Stimulated activated CD8-positive, alpha-beta memory T cell treated with anti-CD3 and anti-CD28 coated beads, Interleukin-2, amount 100 ng/mL, for 1 hour (primary cell): ENCODE measurements around the gene RAB36.
"Not testable (repeated sequence)": the region's sequence is repeated elsewhere in the genome, so short reads cannot be mapped to it uniquely, and the experiment has no call there.

ENCODE experiments used
- DNase-seq, 2 donors: peaks; one replicate each; pipeline ENCODE4 v3.0.0-alpha.2; 2020; ENCODE audit warnings: low read depth in 2 of 2

RAB36 gene

DNA sequence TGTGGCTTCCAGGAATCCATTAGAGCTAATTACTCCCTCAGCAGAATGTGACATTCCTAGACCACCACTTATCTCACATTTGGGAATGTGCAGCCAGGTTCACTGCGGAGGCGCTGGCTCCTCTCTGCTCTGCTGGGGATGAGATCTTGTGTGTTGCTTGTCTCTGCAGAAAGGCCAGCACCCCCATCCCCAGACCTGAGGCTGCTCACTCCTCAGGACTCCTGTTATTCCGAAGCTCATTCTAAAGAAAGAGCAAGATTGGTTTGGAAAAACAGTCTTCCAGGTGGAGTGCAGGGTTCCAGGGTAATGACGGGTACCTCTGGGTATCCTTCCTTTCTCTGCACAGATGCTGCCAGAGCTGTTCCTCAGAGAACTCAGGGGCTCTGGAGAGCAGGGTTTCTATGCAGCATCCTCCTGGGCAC lies 24.3 kb upstream of the RAB36 start:
- no peak for DNase-seq

DNA sequence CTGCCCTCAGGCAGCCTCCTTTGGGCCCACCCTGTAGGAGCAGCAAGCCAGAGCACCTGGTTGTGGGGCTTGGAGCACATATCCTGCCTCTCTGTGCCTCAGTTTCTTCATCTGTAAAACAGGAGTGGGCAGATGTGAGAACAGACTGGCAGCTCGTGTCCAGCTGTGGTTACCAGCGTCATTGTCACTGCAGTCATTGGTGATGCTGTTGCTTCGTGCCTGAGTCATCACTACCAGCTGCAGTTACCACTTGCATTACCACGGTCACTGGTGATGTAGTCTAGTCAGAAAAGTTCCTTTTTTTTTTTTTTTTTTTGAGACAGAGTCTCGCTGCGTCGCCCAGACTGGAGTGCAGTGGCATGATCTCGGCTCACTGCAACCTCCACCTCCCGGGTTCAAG lies 23.9 kb upstream of the RAB36 start:
- DNase-seq, result no peak

DNA sequence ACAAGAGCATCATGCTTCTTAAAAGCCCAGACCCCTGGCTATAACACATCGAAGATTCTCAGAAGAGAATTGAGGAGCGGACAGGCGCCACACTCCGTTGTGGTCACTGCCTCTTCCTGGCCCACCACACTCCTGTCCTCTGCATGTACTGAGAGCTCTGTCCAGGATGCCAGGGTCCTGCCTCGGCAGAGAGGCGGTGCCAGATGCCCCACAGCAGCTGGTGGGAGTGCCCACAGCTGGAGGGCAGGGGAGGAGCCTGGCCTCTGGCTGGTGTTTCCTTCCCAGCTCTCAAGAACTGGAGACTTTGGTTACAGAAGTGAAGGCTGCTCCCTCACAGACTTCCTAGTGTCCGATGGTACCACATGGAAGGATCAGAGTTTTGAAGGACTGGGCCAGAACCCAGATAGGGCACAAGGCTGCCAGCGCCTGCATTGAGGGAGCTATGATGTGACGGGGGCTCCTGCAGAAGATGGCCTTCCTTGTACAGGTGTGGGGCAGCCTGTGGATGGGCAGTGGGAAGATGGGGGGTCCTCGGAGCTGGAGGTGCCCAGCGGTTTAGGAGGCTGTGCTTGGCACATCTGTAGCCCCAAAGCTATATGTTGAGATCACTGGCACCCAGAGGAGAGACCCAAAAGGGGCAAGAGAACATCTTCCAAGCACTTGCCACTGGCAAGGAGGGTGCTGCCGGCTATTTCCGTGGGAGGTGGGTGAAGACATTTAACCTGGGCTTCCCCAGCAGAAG lies 22.9 kb upstream of the RAB36 start:
- DNase-seq, result no peak

DNA sequence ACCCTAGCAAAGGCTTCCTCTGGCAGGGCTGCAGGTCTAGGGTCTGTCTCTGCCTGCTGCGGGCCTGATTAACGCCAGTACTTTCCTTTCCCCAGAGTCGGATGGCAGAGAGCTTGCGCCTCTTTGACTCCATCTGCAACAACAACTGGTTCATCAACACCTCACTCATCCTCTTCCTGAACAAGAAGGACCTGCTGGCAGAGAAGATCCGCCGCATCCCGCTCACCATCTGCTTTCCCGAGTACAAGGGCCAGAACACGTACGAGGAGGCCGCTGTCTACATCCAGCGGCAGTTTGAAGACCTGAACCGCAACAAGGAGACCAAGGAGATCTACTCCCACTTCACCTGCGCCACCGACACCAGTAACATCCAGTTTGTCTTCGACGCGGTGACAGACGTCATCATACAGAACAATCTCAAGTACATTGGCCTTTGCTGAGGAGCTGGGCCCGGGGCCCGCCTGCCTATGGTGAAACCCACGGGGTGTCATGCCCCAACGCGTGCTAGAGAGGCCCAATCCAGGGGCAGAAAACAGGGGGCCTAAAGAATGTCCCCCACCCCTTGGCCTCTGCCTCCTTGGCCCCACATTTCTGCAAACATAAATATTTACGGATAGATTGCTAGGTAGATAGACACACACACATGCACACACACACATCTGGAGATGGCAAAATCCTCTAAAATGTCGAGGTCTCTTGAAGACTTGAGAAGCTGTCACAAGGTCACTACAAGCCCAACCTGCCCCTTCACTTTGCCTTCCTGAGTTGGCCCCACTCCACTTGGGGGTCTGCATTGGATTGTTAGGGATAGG lies 22.1 kb upstream of the RAB36 start:
- no peak for DNase-seq

DNA sequence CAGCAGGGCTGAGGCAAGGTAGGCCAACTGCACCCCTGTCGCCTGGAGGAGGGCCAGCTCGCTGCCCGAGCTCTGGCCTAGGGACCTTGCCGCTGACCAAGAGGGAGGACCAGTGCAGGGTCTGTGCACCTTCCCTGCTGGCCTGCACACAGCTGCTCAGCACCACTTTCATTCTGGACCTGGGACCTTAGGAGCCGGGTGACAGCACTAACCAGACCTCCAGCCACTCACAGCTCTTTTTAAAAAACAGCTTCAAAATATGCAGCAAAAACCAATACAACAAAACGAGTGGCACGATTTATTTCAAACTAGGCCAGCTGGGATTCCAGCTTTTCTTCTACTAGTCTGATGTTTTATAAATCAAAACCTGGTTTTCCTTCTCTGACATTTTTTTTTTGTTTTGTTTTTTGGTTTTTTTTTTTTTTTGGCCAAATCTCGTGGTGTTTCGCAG lies 21.4 kb upstream of the RAB36 start:
- no peak for DNase-seq

DNA sequence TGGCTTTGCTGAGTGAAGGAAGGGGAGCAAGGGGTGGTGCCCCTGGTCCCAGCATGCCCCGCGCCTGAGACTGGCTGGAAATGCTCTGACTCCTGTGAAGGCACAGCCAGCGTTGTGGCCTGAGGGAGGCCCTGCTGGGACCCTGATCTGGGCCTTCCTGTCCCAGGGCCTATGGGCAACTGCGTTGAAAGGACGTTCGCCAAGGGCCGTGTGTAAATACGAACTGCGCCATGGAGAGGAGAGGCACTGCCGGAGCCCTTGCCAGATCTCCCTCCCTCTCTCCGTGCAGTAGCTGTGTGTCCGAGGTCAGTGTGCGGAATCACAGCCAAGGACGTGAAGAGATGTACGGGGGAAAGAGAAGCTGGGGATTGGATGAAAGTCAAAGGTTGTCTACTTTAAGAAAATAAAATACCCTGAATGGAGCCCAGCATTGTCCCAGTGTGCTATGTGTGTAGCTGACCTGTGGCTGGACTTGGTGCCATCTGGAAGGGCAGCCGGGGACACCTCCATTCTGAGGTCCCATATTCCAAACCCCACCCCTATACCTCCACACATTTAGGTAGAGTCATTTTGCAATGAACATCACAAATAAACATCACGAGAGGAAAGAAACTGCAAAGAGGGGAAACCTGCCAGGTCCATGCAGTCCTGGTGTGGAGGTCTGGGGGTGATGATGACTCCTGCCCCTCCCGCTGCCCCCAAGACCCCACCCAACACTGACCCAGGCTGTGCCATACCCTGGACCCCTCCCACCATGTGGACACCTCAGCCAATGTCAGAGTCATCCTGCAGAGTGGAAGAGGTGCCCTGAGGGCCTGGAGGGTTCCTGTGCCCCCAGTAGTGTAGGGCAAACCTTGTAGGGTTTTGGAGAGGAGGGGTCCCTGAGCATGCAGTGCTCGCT lies 20.4 kb upstream of the RAB36 start:
- no peak for DNase-seq

DNA sequence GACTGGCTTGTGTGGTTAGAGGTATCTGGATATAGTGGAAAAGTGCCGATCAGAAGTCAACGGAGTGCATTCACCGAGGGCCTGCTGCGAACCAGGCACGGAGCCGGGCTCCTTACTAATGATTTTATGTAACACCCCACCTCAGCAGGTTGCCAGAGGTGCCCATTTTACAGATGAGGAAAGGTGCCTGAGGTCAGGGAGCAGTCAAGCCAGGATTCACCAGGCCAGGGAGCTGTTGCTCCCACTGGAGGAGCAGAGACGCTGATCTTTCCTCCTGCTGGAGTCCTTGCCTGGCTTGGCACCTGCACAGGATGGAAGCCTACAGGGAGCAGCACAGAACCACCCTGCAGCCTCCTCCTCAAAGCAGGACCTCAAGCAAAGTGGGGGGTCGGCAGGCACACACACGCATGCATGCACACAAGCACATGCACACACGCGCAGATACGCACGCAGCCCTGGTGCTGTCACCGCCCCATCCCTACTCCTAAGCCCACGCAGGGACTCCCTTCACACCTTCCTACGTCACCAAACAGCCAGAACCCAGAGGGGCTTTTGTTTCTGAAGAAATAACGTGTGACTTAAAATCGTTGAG lies 19.7 kb upstream of the RAB36 start:
- DNase-seq, result no peak

DNA sequence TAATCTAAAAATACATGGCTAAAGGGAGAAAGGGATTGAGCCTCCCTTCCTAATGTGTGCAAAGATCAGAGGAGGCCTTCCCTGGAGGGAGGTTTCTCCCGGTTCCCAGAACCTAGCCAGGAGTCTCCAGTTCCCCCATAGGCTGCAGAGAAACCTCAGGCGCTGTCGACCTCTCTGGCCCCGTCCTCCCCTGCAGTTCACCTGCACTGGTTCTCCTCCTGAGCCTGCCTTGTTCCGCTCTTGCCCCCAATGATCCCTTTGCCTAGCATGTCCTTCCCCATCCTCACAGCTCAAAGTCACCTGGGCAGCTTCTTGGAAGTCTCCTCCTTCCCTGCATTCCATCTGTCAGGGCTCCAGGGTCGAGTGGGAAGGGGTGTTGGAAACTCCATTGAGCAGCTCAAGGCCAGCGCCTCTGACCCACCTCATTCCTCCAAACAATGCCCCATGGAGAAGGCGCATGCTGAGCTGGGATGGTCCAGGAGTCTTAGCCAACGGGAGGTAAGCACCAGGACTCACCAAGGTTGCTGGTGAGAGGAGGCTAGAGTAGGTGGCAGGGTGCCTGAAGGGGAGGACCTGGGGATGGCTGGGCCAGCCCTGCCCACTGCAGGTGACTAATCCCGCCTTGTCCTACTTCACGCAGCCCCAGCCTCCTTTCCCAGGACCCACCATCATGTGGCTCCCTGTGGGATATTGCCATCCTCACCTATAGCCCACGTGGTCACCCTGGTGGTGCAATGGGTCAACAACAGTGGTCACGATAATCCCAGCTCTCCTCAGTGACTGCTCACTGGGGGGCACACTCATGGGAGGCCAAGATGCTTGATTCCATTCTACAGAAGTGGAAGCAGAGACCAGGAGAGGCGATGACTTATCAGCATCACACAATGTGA lies 18.9 kb upstream of the RAB36 start:
- DNase-seq, result no peak

DNA sequence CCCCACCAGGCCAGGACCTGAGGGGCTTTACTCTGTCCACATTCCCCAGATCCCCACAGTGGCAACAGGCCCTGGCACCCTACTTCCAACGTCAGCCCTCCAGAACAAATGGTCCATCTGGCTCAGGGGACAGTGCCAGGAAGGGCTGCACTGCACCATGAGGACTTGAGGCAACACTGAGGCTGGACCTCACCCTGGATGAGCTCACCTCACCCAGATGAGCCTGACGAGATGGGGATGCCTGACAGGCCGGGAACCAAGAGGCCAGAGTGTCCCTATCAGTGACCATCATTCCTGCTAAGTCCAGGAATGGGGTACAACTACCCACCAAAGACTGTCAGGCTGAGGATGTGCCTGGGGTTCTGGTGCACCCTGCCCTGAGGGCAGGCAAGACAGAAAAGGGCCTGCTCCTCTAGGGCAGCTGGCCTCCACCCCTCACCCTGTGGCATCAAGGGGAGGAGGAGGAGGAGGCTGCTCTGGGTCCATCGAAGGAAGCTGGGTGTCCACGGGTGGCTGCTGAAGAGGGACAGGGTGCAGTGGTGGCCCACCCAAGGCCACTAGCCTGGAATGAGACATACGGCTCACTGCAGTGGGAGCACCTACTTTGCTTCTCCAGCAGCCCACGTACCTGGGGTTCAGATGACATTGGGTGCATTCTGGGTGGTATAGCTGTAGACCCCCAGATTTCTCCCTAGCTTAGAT lies 18.1 kb upstream of the RAB36 start:
- DNase-seq, result no peak

DNA sequence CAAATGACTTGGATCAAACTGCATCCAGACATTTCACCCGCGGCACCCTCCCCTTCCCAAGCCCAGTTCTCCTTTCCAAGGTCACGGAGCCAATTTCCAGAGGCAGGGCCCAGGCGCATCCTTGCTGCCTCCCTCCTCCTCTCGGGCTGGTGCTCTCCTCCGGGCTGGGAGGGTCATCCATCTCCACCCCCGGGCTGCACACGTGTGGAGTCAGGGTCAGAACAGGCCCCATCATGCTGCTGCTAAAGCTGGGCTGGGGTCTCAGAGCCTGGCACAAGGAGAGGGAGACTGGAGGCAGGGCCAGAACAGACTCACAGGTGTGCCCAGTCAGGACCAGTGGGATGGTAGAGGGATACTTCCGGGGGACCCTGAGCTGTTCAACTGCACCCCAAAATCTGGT lies 17.5 kb upstream of the RAB36 start:
- no peak for DNase-seq

DNA sequence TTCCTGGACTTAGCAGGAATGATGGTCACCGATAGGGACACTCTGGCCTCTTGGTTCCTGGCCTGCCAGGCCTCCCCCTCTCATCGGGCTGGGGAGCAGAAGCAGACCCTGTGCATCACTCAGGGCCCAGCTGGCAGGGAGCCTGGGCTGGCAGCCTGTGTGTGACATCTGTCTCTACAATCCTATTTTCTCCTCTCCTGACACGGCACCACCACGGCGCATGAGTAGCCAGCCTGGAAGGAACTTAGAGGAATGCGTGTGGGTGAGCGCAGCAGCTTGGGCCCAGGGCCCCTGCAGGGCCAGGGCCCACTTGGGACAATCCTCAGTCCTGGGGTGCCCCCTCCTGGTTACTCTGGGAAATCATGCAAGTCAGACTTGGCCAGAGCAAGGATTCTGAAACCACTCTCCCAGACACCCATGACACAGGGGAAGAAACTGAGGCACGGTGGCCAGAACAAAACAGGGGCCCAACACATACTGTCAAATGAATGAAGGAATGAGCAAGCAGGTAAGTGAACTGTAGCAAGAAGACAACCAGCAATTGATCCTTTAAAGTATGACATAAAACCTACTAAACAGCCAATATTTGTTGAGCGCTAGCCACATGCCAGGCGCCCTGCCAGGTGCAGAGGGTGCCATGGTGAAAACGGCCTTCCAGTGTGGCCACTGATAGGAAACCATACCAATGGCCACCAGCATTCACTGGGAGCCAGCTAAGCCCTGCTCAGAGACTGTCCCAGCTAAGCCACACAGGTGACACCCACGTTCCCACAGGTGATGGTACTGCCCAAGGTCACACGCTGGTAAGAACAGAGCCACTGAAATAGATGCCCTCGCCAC lies 16.8 kb upstream of the RAB36 start:
- DNase-seq, result peak; percentile 54 to 59

DNA sequence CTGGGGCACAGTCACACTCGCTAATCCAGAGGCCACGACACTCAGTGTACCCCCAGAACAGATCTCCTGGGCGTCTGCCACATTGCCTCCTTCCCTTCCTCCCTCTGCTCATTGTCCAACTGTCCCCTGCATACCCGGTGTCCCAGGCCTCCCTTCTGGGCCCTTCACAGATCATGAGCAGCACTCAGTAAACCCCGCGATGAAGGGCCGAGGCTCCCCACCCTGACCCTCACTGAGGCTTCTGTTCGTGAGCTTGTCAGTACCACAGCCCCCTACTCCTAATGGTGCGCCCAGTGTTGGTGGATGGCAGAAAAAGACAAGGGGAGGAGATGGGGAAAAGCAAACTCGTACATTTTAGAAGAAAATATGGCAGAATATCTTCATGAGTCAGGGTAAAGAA lies 16.1 kb upstream of the RAB36 start:
- DNase-seq, result no peak

DNA sequence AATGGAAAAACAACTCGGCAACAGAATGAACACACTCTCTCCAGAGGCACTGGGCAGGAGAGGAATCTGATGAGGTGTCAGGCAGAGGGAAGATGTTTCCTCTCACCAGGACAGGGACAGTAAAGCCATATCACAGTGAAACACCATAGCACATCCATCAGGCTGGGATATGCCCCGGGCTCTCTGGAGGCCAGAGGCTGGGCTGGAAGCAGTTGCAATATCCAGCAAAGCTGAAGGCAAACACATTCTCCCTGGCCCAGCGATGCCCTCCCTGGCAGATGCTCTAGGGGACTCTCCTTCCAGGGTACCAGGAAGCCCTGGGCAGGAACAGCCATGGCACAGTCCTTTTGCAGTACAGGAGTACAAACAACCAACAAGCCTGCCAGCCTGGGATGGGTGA lies 14.6 kb upstream of the RAB36 start:
- no peak for DNase-seq

DNA sequence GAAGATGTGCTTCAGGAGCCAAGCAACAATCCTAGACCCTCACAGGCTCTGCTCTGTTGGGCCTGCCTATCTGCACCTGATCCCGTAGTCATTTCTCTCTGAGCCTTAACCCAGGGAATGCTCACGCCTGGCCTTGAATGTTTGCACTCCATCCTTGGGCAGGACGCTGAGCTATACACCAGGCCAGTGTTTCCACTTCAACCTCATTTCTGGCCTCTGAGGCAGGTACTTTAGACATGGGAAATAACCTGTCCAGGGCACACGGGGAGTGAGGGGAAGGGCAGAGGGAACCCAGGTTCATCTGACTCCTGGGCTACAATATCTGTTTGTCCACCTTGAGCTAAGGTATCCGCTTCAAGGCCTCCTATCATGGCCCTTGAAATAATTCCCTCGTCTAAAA lies 13.3 kb upstream of the RAB36 start:
- DNase-seq, result no peak

DNA sequence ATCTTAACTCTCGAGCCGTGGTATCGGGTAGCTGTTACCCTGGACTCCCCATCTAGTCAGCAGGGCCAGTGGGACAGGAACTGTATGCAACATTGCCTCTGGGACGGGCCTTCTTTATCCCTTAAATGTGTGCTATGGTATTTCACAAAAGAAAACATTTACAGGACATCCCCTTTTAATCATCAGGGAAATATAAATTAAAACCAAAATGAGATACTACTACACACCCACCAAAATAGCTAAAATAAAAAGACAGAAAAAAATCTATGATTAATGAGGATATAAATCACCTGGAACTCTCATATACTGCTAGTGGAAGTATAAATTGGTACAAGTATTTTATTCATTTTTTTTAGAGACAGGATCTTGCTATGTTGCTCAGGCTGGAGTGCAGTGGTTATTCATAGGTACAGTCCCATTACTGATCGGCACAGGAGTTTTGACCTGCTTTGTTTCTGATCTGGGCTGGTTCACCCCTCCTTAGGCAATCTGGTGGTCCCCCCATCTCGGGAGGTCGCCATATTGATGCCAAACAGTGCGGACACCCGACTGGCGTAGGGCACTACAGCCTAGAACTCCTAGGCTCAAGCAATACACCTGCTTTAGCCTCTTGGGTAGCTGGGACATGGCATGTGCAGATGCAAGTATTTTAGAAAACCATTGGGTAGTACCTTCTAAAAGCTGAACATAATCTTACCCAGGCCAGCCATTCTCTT lies 12.7 kb upstream of the RAB36 start:
- DNase-seq, result no peak

DNA sequence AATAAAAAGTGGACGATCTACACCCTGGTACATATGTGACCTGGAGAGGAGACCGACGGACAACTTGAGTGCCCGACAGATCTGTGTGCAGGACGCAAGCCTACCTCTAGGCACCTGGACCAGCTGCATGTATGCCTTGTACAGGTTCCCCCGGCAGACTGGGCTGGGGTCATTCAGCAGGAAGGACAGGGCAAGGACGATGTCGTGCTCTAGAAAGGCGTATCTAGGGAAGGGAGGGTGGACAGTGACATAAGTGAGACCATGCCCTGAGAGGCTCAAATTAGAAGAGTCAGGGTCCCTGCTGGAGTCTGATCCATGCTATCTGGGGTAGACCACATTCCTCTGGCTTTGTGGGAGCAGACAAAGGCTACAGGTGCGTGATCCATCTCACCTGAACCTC lies 11.4 kb upstream of the RAB36 start:
- DNase-seq, result no peak

DNA sequence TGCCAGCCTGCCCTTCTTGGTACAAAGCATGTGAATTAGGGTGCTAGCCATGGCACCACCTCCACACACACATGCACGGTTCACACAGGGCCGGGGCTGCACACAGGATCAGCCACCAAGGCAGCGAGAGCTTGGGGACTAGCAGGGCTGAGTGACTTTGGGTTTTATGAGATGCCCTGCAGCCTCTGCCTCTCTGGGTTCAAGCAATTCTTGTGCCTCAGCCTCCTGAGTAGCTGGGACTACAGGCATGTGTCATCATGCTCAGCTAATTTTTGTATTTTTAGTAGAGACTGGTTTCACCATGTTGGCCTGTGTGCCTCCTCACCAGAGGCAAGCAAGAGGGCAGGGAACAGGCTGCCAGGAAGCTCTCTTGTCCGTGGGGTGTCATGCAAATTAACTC lies 8.3 kb upstream of the RAB36 start:
- DNase-seq, result not testable (repeated sequence)

DNA sequence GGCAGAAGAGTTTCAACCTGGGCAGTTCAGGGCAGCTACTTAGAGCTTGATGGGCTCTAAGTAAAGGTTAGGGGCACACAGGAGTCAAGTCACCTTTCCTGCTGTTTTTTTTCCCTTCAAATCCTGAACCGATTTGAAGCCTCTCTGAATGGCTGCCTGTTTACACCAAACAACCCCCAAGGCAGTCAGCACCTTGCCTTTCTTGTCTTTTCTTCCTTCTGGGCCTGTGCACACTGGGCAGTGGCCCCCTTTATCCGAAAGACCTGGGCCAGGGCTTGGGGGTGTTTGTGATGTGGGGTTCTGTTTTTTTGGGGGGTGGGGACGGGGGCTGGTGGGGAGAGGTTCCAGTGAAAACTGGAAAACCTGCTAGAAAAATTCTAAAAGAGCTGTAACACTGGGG lies 7.8 kb upstream of the RAB36 start:
- DNase-seq, result no peak
